ENCODE data around the gene FDXR.

The FDXR gene

GRCh38 chr17:74858672-74859458, 13.9 kb downstream of the FDXR start:
- no peak for DNase-seq (ENCODE audit: low read depth in 3 of 3)

DNA sequence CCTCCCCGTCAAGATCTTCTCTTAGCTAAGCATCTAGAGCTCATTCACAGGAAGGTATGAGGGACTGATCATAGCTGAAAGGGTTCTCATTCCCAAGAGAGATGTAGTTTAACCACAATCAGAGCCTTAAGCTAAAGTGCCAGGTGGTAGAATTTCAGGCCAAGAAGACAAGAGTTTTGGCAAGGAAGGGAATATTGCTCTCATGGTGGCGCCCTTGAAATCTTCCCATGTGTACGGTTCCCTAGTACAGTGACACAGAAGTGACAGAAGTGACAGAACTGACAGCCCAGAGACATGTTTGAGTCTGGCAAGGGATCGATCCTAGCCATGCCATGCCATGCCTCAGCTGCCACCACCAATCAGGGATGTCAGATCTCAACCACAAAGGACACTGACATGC, 15.6 kb downstream of the FDXR start:
- DNase-seq (ENCODE audit: low read depth in 3 of 3), result no peak

DNA sequence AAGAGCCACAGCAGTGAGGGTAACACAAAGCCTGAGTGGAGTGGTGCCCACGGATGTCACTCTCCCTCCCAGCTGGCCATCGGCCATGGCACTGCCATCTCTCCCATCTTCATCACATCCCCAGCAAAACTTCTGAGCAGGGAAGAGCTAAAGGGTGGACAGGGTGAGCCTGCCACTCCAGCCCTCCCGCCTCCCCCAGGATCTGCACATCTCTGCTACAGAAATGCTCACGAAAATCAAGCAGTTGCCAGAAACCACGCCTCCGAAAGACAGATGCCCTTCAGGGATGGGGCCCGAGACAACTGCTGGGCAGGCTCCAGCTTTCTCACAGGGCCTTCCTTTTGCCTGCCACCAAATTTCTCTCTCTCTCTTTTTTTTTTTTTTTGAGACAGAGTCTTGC, 16.7 kb downstream of the FDXR start:
- no peak for DNase-seq (ENCODE audit: low read depth in 3 of 3)

DNA sequence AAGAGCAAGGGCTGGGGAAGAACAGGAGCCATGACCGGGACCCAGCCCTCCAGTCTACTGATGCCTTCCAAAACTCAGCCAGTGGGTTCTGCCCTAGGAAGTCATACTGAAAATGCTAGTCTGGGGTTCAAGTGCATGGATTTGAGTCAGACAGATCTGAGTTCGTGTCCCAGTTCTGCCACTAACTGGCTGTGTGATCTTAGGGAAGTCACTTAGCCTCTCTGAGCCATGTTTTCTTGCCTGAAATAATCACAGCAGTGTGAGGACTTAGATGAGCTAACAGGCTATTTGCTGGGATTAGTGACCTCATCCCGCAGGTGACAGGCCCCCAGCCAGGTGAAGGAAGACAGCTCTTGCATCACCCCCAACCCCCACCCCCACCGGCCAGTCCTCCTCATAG, 17.5 kb downstream of the FDXR start:
- no peak for DNase-seq (ENCODE audit: low read depth in 3 of 3)

DNA sequence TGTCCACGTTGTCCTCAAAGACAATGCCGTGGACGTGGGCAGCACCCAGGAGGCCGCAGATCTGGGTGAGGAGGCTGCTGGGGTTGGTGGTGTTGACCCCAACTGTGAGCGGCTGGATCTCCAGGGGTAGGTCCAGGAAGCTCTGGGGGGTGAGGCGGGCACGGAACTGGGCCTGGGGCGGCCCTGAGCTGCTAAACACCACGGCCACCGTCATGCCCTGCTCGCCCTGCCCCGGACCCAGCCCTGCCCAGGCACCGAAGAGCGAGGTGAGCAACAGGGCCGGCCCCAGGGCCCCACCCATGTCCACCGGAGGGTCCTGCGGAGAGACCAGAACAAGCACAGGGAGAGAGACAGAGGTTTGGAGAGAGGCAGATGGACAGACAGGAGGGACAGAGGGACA, 18.0 kb downstream of the FDXR start:
- DNase-seq (ENCODE audit: low read depth in 3 of 3), result no peak

DNA sequence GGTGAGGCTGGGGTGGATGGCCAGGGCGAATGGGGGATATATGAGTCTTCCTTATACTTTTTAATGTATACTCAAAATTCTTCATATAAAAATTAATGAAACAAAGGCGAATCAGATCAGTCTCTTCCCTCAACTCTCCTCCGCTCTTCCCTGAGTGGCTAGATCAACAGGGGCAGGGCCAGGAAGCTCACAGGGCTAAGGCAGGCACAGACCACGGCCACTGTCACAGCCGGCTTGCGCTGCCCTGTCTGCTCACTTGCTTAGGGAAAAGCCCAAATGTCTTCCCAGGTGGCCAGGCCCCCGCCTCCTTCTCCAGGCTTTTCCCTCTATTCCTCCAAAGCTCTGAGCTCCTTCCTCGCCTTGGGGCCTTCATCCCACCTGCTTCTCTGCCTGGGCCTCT, 19.1 kb downstream of the FDXR start:
- DNase-seq (ENCODE audit: low read depth in 3 of 3), result no peak

GRCh38 chr17:74853048-74853397, 19.8 kb downstream of the FDXR start:
- DNase-seq (ENCODE audit: low read depth in 3 of 3), result no peak

DNA sequence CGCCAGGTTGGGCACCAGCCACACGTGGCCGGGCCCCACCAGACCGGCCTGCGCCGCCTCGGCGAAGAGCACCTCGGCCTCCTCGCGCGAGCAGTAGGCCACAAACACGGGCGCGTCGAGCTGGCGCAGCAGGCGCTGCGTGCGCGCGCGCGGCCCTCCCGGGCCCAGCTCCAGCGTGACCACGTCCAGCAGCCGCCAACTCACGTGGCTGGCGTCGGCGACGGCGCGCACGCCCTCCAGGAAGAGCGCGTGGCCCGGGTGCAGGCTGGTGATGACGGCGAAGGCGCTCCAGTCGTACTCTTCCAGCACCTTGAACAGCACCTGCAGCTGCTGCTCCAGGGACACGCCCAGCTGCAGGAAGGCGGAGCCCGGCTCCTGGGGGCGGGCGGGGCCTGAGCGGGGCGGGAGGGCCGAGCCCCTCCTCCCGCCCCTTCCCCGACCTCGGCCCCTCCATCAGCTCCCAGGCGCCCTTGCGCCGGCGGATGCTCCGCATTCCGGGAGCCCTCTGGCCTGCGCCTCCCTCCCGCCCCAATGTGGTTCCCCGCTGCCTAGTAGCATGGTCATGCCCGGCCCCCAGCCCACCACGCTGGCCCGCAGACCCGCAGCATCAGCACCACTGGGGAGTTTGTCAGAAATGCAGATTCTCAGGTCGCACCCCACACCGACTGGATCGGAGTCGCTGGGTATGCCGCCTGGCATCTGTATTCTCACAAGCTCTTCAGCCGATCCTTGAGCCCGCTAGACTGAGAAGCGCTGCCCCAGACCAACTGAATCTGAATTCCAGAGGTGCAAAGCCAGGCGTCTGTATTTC, 20.4 kb downstream of the FDXR start:
- peak; percentile 33 to 61 (median 35) for DNase-seq (ENCODE audit: low read depth in 3 of 3)

- DNase-seq (ENCODE audit: low read depth in 3 of 3), result no peak
Measured at GRCh38 chr17:74851612-74852236, 21.1 kb downstream of the FDXR start.

GRCh38 chr17:74850914-74851313, 21.9 kb downstream of the FDXR start:
- no peak for DNase-seq (ENCODE audit: low read depth in 3 of 3)

- no peak for DNase-seq (ENCODE audit: low read depth in 3 of 3)
Measured at GRCh38 chr17:74850310-74850709, 22.5 kb downstream of the FDXR start.

DNA sequence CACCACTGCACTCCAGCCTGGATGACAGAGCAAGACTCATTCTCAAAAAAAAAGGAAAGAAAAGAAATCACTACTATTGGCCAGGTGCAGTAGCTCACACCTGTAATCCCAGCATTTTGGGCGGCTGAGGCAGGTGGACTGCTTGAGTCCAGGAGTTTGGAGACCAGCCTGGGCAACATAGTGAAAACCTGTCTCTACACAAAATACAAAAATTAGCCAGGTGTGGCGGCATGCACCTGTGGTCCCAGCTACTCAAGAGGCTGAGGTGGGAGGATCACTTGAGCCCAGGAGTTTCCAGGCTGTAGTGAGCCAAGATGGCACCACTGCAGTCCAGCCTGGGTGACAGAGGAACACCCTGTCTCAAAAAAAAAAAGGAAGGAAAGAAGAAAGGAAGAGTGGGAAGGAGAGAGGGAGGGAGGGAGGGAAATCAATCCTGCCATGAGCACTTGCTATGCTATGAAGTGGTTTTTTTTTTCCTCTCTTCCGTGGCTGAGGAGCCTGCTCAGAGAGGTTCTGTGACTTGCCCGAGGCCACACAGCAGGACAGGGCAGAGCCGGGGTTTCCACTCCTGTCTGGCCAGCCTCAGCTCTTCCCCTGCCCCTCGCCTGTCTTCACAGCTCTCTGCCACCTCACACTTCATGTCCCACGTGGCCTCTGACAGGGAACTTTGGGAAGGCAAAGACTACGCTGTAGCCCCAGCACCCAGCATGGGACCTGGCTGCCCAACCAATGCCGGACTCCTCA, 24.0 kb downstream of the FDXR start:
- DNase-seq (ENCODE audit: low read depth in 3 of 3), result no peak

- DNase-seq (ENCODE audit: low read depth in 3 of 3), result no peak
Measured at GRCh38 chr17:74846621-74847020, 26.2 kb downstream of the FDXR start.

- DNase-seq (ENCODE audit: low read depth in 3 of 3), result no peak
Measured at GRCh38 chr17:74843352-74843627, 29.5 kb downstream of the FDXR start.

DNA sequence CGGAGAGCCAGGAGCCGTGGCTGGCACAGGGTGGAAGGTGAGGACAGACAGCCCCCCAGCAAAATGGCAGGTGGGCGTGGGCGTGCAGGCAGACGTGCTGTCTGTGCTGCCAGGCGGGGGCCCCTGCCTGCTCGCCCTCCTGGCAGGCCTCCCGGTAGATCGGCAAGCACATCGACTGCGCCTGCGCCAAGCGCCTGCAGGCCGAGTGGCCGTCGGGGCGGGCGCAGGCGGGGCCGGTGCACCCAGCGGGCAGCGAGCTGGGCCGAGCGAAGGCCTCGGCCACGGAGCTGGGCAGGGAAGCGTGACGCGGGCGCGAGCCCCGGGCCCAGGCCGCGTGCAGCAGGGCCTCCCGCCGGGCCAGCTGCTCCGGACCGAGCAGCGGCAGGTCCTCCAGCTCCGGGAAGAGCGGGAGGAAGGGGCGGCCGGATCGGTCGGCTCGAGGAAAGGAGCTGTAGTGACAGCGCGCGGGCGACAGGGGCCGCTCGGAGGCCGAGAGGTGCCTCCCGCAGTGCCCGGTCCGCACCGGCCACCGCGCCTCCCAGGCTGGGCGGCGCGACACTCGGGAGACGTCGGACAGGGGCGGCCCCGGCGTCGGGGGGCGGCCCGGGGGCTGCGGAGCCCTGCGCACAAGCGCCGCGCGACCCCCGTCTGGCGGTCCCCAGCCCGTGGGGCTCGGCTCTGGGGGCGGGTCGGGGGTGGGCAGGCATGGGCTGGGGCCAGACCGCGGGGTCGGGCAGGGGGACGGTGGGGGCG, 30.0 kb downstream of the FDXR start:
- DNase-seq (ENCODE audit: low read depth in 3 of 3), result no peak

GRCh38 chr17:74842146-74842598, 30.6 kb downstream of the FDXR start:
- no peak for DNase-seq (ENCODE audit: low read depth in 3 of 3)

GRCh38 chr17:74840989-74841666, 31.7 kb downstream of the FDXR start:
- DNase-seq (ENCODE audit: low read depth in 3 of 3), result no peak

DNA sequence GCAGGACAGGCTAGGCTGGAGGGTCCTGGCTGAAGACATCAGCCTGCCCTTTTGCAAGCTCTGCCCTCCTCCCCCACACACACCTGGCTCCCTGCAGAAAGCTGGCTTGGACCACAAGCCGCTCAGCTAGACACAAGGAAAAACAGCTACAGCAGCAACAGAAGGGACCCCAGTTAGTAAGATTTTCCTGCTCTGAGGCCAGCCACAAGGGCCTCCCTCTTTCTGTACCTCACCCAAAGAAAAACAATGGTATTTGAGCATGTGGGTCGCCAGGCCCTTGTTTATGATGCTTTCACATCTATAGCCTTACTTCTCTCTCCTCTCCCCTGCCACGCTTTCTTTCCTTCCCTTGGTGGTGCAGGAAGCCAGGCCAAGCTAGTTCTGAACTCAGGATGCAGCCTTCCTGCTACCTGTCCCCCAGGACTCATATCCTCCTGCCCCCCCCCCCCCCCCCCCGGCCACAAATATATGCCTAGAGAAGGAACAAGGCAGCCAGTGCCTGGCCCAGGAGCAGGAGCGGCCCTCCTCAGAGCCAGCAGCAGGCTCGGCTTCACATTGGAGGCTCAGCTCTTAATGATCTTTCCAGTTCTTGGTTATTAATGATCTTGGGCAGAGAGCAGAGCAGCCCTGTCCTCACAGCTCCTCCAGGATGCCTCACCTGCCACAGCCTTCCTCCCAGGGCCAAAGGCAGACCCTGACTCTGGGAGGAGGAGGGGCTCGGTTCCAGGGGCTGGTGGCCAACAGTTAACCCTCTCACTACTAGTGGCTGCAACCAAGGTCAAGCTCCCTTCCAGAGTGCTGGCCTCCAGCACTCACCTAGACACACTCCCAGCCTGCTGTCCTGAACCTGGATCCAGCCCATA, 32.6 kb downstream of the FDXR start:
- DNase-seq (ENCODE audit: low read depth in 3 of 3), result no peak

- DNase-seq (ENCODE audit: low read depth in 3 of 3), result no peak
Measured at GRCh38 chr17:74838274-74838673, 34.5 kb downstream of the FDXR start.
